ENCODE data around the gene DDOST.

Gene DDOST

GRCh38 chr1:20603504-20604464 lies 57.4 kb downstream of the DDOST start:
- Histone ChIP-seq H3K4me3 (ENCODE audit: low read length) (no peak overlapping the region), H3K36me3 (ENCODE audit: control insufficient read depth, insufficient read depth, low read length, severe bottlenecking) (no peaks in the 10 kb centered on the region), H3K9ac (ENCODE audit: low read length) (peak overlapping the region; percentile 35), H3K27me3 (replicated peaks; ENCODE audit: control insufficient read depth, insufficient read depth, low read length) (no peaks in the 10 kb centered on the region), H3K9me3 (ENCODE audit: control insufficient read depth, low read length) (no peaks in the 10 kb centered on the region), H3K4me1 (ENCODE audit: control insufficient read depth, insufficient read depth, low read length) (peaks cover 23% of the 10 kb centered on the region)
- peak; percentile 57 for DNase-seq (ENCODE audit: low read depth)

- peaks cover 23% of the 10 kb centered on the region for H3K4me1 ChIP-seq (ENCODE audit: control insufficient read depth, insufficient read depth, low read length)
- no peaks in the 10 kb centered on the region for H3K9me3 ChIP-seq (ENCODE audit: control insufficient read depth, low read length)
- DNase-seq (ENCODE audit: low read depth) = no peak
- no peak overlapping the region for H3K4me3 ChIP-seq (ENCODE audit: low read length)
- no peaks in the 10 kb centered on the region for H3K27me3 ChIP-seq (replicated peaks; ENCODE audit: control insufficient read depth, insufficient read depth, low read length)
- no peaks in the 10 kb centered on the region for H3K36me3 ChIP-seq (ENCODE audit: control insufficient read depth, insufficient read depth, low read length, severe bottlenecking)
- H3K9ac ChIP-seq (ENCODE audit: low read length) = no peak overlapping the region
Observed at GRCh38 chr1:20602851-20603450, 58.2 kb downstream of the DDOST start.
